GM18505 (cell line): ENCODE measurements around the gene KMT2C.
"Not testable (repeated sequence)": the region's sequence is repeated elsewhere in the genome, so short reads cannot be mapped to it uniquely, and the experiment has no call there.

ENCODE experiments used
- ATAC-seq: cut with Tn5 transposase; IDR thresholded peaks from one replicate; pipeline ENCODE4 v1.9.1; 2021; ENCODE audit not compliant: unreplicated experiment
- POLR2A ChIP-seq: IDR thresholded peaks from 4 replicates; pipeline ENCODE4 v1.6.1; 2011; ENCODE audit warnings: borderline replicate concordance; ENCODE audit not compliant: insufficient read depth, insufficient read length; ENCODE audit errors: extremely low read depth

Gene KMT2C

GRCh38 chr7:152366662-152367061 is 69.1 kb downstream of the KMT2C start:
- TF ChIP-seq POLR2A, result no peak
- ATAC-seq, result no peak

GRCh38 chr7:152365982-152366603 is 69.7 kb downstream of the KMT2C start:
- no peak for ATAC-seq
- no peak for TF ChIP-seq POLR2A

- no peak for TF ChIP-seq POLR2A
- ATAC-seq, result no peak
These were observed 72.0 kb downstream of the KMT2C start for GRCh38 chr7:152363798-152364197.

GRCh38 chr7:152362128-152362926 is 73.5 kb downstream of the KMT2C start:
- no peak for TF ChIP-seq POLR2A
- no peak for ATAC-seq

GRCh38 chr7:152355474-152356057 is 80.2 kb downstream of the KMT2C start:
- no peak for TF ChIP-seq POLR2A
- ATAC-seq, result no peak

- no peak for ATAC-seq
- TF ChIP-seq POLR2A, result no peak
These were observed 81.7 kb downstream of the KMT2C start for GRCh38 chr7:152354061-152354460.

GRCh38 chr7:152353281-152353680 is 82.5 kb downstream of the KMT2C start:
- ATAC-seq, result not testable (repeated sequence)

GRCh38 chr7:152351747-152352146 is 84.1 kb downstream of the KMT2C start:
- ATAC-seq, result not testable (repeated sequence)

- ATAC-seq, result no peak
- TF ChIP-seq POLR2A, result no peak
These were observed 84.6 kb downstream of the KMT2C start for GRCh38 chr7:152351168-152351567.

- ATAC-seq, result no peak
- TF ChIP-seq POLR2A, result no peak
These were observed 87.9 kb downstream of the KMT2C start for GRCh38 chr7:152347888-152348287.

GRCh38 chr7:152344253-152344652 is 91.5 kb downstream of the KMT2C start:
- ATAC-seq, result no peak
- TF ChIP-seq POLR2A, result no peak

GRCh38 chr7:152342796-152343195 is 93.0 kb downstream of the KMT2C start:
- no peak for TF ChIP-seq POLR2A
- ATAC-seq, result no peak

GRCh38 chr7:152341914-152342236 is 93.9 kb downstream of the KMT2C start:
- no peak for TF ChIP-seq POLR2A
- no peak for ATAC-seq
